ENCODE measurements around the gene ZNF484.
"Not testable (repeated sequence)": the region's sequence is repeated elsewhere in the genome, so short reads cannot be mapped to it uniquely, and the experiment has no call there.

The ZNF484 gene

GRCh38 chr9:92857236-92857635, 20.6 kb downstream of the ZNF484 start:
- DNase-seq: no peak

DNA sequence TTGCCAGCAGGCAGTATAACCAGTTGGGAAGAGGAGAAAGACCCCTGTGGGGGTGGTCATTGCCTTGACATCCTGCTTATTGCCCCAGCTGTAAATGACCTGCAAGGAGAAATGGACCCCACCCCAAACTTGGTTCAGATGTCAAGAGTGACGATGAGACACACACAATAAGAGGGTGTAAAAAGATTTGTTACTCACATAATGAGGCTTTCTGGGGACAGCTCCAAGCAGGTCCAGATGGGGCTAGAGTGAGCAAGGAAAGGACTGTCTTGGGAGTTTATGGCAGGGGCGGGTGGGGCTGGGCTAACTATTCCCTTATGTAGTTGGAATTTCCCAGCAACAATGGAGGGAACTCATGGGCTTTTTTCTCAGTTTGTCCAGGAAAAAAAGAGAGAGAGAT, 24.1 kb downstream of the ZNF484 start:
- no peak for DNase-seq

- DNase-seq: no peak
These were observed 26.9 kb downstream of the ZNF484 start for GRCh38 chr9:92850898-92851297.

DNA sequence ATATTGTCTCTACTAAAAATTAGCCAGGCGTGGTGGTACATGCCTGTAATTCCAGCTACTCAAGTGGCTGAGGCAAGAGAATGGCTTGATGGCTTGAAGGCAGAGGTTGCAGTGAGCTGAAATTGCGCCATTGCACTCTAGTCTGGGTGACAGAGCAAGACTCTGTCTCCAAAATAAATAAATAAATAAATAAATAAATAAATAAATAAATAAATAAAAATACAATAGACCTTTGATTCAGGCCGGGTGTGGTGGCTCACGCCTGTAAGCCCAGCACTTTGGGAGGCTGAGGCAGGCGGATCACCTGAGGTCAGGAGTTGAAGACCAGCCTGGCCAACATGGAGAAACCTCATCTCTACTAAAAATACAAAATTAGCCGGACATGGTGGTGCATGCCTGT, 29.1 kb downstream of the ZNF484 start:
- DNase-seq: not testable (repeated sequence)

GRCh38 chr9:92846662-92847145, 31.1 kb downstream of the ZNF484 start:
- DNase-seq: no peak

DNA sequence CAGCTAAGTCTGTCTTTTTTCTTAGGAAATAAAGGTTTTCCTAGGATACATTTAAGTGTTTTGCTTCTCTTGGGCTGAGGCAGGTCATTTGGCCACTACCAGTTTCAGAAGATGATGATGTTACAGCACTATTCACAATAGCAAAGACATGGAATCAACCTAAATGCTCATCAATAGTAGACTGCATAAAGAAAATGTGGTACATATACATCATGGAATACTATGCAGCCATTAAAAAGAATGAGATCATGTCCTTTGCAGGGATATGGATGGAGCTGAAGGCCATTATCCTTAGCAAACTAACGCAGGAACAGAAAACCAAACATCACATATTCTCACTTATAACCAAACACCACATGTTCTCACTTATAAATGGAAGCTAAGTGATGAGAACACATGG, 39.4 kb downstream of the ZNF484 start:
- not testable (repeated sequence) for DNase-seq

DNA sequence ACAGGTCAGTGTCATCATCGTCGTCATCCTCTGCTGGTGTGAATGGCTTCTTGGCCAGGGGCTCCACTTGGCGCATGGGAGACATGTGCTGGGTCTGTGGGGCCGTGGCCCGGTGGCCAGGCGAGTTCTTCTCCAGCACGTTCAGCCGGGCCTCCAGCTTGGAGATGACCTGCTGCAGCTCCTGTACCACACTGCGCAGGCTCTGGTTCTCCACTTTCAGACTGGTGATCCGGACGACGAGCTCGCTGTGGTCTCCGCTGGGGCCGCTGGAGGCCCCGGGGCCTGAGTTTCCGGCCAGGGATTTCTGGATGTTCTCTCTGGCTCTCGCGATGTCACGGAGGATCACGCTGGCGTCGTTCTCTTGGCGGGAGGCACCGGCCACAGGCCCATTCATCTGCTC, 40.6 kb downstream of the ZNF484 start:
- DNase-seq: no peak

DNA sequence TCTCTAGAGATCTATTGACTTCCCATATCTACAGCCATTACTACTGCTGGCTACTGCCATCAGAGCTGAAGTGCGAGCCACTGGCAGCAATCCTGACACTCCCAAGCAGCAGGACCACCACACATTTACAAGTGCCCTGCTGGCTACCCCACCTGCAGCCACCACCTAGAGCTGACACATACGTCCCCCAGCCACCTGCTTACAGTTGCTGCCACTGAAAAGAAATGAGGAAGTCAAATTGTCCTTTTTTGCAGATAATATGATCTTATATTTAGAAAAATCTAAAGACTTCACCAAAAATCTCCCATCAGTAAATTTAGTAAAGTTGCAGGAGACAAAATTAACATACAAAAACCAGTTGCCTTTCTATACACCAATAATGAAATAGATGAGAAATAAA, 48.4 kb downstream of the ZNF484 start:
- DNase-seq: no peak

DNA sequence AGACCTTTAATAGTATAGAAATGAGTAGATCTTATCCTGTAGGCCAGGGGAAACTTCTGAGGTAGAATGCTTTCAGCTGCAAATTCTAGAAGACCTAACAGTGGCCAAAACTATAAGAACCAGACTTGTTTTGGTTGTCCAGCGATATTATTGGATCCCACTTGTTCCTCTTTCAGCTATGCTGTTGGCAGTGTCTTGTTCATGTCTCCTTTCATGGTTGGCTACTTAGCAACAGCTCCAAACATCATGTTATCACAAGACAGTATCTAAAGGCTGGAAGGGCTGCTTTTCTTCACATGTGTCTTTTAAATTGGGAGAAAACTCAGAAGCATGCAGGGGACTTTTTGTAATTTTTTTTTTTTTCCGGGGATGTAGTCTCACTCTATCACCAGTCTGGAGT, 52.8 kb downstream of the ZNF484 start:
- DNase-seq: not testable (repeated sequence)

DNA sequence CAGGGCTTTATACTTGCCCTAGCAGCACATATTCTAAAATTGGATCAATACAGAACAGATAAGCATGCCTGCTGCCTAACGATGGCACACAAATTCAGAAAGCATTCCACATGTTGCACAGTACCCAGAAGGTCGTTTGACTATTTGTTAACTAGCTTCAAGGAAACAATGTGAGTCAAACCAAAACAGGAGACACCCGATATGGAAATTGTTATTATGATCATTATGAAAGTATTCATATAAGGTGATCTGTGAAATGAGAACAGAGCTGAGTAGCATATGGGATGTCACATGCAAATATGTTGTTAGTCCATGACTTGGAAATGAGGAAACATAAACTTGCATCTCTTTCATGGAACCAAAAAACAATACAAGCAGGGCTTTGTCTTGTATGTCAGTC, 56.9 kb downstream of the ZNF484 start:
- DNase-seq: no peak

- DNase-seq: not testable (repeated sequence)
These were observed 57.9 kb downstream of the ZNF484 start for GRCh38 chr9:92819898-92820297.

DNA sequence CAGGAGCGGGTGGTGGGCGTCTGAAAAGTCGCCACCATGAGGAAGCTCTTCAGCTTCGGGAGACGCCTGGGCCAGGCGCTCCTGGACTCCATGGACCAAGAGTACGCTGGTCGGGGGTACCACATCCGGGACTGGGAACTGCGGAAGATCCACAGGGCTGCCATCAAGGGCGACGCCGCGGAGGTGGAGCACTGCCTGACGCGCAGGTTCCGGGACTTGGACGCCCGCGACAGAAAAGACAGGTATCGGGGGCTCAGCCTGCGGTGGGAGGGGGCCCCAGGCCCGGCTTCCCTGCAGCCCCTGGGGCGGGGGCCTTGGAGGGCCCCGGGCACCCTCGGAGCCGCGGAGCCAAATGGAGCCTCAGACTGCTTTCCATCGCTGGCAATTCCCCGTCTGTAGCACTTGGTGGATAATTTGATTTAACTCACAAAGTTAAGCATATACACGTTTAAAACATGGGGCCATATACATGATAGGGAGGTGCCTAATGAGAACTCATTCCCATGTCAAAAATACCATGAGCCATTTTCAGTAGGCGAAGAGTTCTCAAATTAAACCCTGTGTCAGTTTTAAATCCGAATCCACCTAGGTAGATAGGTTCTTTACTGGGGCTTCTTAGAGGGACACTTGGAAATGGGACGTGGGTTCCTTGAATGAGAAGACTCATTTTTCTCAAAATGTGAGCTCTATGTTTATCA, 68.1 kb downstream of the ZNF484 start:
- not testable (repeated sequence) for DNase-seq

- DNase-seq: peak; percentile 31 to 37
These were observed 68.9 kb downstream of the ZNF484 start for GRCh38 chr9:92808726-92809451.

GRCh38 chr9:92807757-92808725, 69.8 kb downstream of the ZNF484 start:
- DNase-seq: peak; percentile 19 to 30

GRCh38 chr9:92807031-92807756, 70.6 kb downstream of the ZNF484 start:
- DNase-seq: no peak

DNA sequence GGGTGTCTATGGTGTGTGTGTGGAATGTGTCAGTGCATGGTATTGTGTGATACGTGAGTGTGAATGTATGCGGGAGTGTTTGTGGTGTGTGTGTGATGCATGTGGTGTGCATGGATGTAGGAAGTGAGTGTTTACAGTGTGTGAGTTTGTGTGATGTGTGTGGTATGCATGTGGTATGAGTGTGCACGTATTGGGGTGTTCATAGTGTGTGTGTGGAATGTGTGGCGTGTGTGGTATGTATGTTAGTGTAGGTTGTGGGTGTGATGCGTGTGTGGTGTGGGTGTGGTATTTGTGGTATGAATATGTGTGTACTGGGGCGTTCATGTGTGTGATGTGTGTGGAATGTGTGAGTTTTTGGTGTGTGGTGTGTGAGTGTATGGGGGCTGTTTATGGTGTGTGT, 73.1 kb downstream of the ZNF484 start:
- DNase-seq: no peak

DNA sequence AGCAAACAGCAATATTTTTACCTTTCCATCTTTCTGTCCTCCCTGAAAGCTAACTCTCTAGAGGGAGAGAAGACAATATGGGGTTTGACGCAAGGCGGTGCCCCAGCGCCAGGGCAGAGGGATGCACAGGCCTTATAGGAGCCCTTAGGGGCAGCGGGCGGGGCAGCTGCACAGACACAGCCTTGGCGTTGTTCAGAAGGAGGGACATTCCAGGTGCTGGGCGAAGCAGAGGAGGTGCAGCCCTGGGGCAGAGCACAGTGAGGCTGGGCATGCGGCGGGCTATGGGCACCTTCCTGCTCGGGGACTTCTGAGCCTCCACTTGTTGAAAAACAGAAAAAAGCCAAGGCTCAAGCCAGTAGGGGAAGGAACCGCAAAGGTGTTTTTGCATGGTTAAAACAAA, 79.5 kb downstream of the ZNF484 start:
- no peak for DNase-seq

GRCh38 chr9:92796337-92796804, 81.5 kb downstream of the ZNF484 start:
- DNase-seq: not testable (repeated sequence)

DNA sequence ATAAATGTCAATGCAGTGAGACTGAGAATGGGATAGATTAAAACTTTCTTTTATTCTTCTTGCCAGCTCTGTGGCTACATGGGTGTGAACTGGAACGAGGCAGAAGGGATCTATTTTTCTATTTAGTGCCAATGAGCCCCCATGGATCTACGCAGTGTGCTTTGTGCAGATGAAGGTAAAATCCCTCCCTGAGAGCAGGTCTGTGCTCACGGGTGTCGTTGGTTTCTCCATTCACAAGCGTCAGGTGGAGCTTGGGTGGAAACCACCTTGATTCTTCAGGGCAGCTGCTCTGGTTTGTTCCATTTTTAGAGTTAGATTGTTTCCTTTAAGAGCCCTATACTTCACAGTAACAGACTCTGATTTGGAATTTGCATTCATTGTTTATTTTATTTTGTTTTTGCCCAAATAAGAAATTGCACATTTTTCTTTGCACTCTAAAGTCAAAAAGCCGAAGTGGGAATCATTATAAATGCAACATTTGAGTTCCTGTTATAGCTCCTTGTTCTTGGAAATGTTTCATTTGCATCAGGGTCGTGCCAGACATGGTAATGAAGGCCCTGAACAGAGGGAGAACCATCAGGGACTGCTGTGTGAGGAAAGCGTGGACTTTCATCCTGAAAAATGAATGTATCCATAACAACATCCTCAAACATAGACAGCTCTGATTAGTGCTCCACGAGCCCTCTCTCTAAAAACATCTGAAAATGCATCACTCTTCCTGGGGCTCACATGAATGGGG, 82.1 kb downstream of the ZNF484 start:
- DNase-seq: no peak

Measured in activated CD4-positive, alpha-beta T cell treated with anti-CD3 and anti-CD28 coated beads for 4 hours (primary cell).